ENCODE data around the gene NFIX. TPM values are rescaled to one million over a fixed set of nuclear protein-coding genes. Genes with fewer than 3 reads are reported as not detected.

NFIX gene
- total and polyA plus RNA-seq, 7 donors, result 10.6 to 104 (median 44.1) TPM

- Histone ChIP-seq H3K9me3 (no peaks in the 10 kb centered on the region), H3K4me1 (peaks cover 0 to 100% (median 100%) of the 10 kb centered on the region in 4 donors), H3K27me3 (no peaks in the 10 kb centered on the region), H3K4me3 (no peak overlapping the region), H3K27ac (peak overlapping the region; percentile 84 to 98 (median 95)), H3K36me3 (peaks cover 0 to 3% (median 0%) of the 10 kb centered on the region in 4 donors)
- DNase-seq, result peak; percentile 96
- 19 to 50% methylated on average over 8 of the region's 8 CpGs for WGBS, 2 donors
- TF ChIP-seq POLR2A (IDR thresholded peaks at IDR 0.05) (no peak), CTCF (IDR thresholded peaks at IDR 0.05) (peak; percentile 76 to 86 (median 84)), POLR2AphosphoS5 (IDR thresholded peaks at IDR 0.05) (peak in 3 of 4 donors; percentile 66 to 70 (median 68)), EP300 (IDR thresholded peaks at IDR 0.05) (no peak)
- intact Hi-C loops (cut with DNase I), result loop anchor here (2.0 to 5.0 kb wide), 3 partner anchors 27 to 59 kb away; partner anchors contain the start of gene NFIX
Observed at GRCh38 chr19:13033819-13034611, 38.7 kb downstream of the NFIX start.

GRCh38 chr19:13034636-13035035 is 39.4 kb downstream of the NFIX start:
- no peak for TF ChIP-seq CTCF (IDR thresholded peaks at IDR 0.05)
- no peak for TF ChIP-seq POLR2A (IDR thresholded peaks at IDR 0.05)
- TF ChIP-seq EP300 (IDR thresholded peaks at IDR 0.05), result no peak
- no peak for TF ChIP-seq POLR2AphosphoS5 (IDR thresholded peaks at IDR 0.05)
- intact Hi-C loops (cut with DNase I), result loop anchor here (2.0 to 5.0 kb wide), 2 partner anchors 37 to 58 kb away; partner anchors contain the start of gene NFIX

GRCh38 chr19:13035820-13036365 is 40.6 kb downstream of the NFIX start:
- H3K4me3 ChIP-seq, result no peak overlapping the region
- WGBS, 2 donors, result 64 to 84% methylated on average over 13 of the region's 13 CpGs
- intact Hi-C loops (cut with DNase I), result loop anchor here (2.0 kb wide), 1 partner anchor 57 kb away; no protein-coding TSS in a partner anchor
- no peaks in the 10 kb centered on the region for H3K27me3 ChIP-seq
- H3K27ac ChIP-seq, result peak overlapping the region; percentile 84 to 98 (median 95)
- peaks cover 0 to 100% (median 100%) of the 10 kb centered on the region in 4 donors for H3K4me1 ChIP-seq
- TF ChIP-seq POLR2AphosphoS5 (IDR thresholded peaks at IDR 0.05) (no peak), POLR2A (IDR thresholded peaks at IDR 0.05) (no peak), EP300 (IDR thresholded peaks at IDR 0.05) (no peak), CTCF (IDR thresholded peaks at IDR 0.05) (no peak)
- no peaks in the 10 kb centered on the region for H3K36me3 ChIP-seq
- no peak for DNase-seq
- no peaks in the 10 kb centered on the region for H3K9me3 ChIP-seq

More at GRCh38 chr19:13034636-13035035, 39.4 kb downstream of the NFIX start:
- WGBS, 2 donors, result 34 to 75% methylated on average over 8 of the region's 8 CpGs
- peak overlapping the region; percentile 84 to 98 (median 95) for H3K27ac ChIP-seq
- no peak overlapping the region for H3K4me3 ChIP-seq
- peaks cover 0 to 100% (median 100%) of the 10 kb centered on the region in 4 donors for H3K4me1 ChIP-seq
- no peaks in the 10 kb centered on the region for H3K27me3 ChIP-seq
- no peaks in the 10 kb centered on the region for H3K9me3 ChIP-seq
- H3K36me3 ChIP-seq, result peaks cover 0 to 3% (median 0%) of the 10 kb centered on the region in 4 donors
- no peak for DNase-seq

GRCh38 chr19:13036366-13036976 is 41.2 kb downstream of the NFIX start:
- no peaks in the 10 kb centered on the region for H3K36me3 ChIP-seq
- 17 to 59% methylated on average over 18 of the region's 18 CpGs for WGBS, 2 donors
- H3K4me3 ChIP-seq, result no peak overlapping the region
- TF ChIP-seq EP300 (IDR thresholded peaks at IDR 0.05) (peak in 1 of 4 donors; percentile 49), CTCF (IDR thresholded peaks at IDR 0.05) (no peak), POLR2AphosphoS5 (IDR thresholded peaks at IDR 0.05) (peak in 2 of 4 donors; percentile 27 to 39)
- peak; percentile 85 for DNase-seq
- peak overlapping the region; percentile 84 to 98 (median 95) for H3K27ac ChIP-seq
- intact Hi-C loops (cut with DNase I), result no loop called here
- H3K9me3 ChIP-seq, result no peaks in the 10 kb centered on the region
- peaks cover 0 to 100% (median 100%) of the 10 kb centered on the region in 4 donors for H3K4me1 ChIP-seq
- no peaks in the 10 kb centered on the region for H3K27me3 ChIP-seq

All from sigmoid colon (tissue), 7 donors.